Small intestine (tissue), 7 donors: Measurements from ENCODE around the gene PURB. TPM values are rescaled to one million over a fixed set of nuclear protein-coding genes. Genes with fewer than 3 reads are reported as not detected.

Source experiments
- DNase-seq, 2 donors: peaks; one replicate each; pipeline versions ENCODE4 v3.0.0 to v3.0.0-alpha.2; 2013
- FAIRE-seq: peaks from 2 replicates; lab custom pipeline; 2012; peaks lifted over from hg19 to GRCh38; lab: Jason Lieb, UNC
- H3K27ac ChIP-seq, 3 donors: one replicate each; pipeline ENCODE4 v1.5.1; 2013; ENCODE audit warnings: low read length in 2 of 3, mild to moderate bottlenecking in 2 of 3, control low read depth in 1 of 3, inconsistent platforms in 1 of 3, low read depth in 1 of 3, moderate library complexity in 1 of 3
- H3K27me3 ChIP-seq, 3 donors: one replicate each; pipeline ENCODE4 v1.6.1; 2013; ENCODE audit warnings: low read length in 3 of 3, inconsistent platforms in 1 of 3; ENCODE audit not compliant: control insufficient read depth in 3 of 3, insufficient read depth in 3 of 3
- H3K36me3 ChIP-seq, 3 donors: one replicate each; pipeline ENCODE4 v1.6.1; 2013; ENCODE audit warnings: low read length in 3 of 3, inconsistent platforms in 1 of 3, low read depth in 1 of 3, mild to moderate bottlenecking in 1 of 3, moderate library complexity in 1 of 3; ENCODE audit not compliant: control insufficient read depth in 3 of 3, insufficient read depth in 2 of 3
- H3K4me1 ChIP-seq, 3 donors: one replicate each; pipeline ENCODE4 v1.6.1; 2013; ENCODE audit warnings: low read length in 2 of 3, inconsistent platforms in 1 of 3, low read depth in 1 of 3, mild to moderate bottlenecking in 1 of 3, moderate library complexity in 1 of 3; ENCODE audit not compliant: control insufficient read depth in 3 of 3, insufficient read depth in 2 of 3
- H3K4me3 ChIP-seq, 3 donors: one replicate each; pipeline ENCODE4 v1.5.1; 2013; ENCODE audit warnings: low read length in 3 of 3, control low read depth in 1 of 3, inconsistent platforms in 1 of 3, low read depth in 1 of 3, mild to moderate bottlenecking in 1 of 3, moderate library complexity in 1 of 3
- H3K9me3 ChIP-seq, 2 donors: one replicate each; pipeline ENCODE4 v1.6.1; 2013; ENCODE audit warnings: low read depth in 1 of 2, low read length in 1 of 2; ENCODE audit not compliant: control insufficient read depth in 2 of 2, insufficient read depth in 1 of 2
- WGBS, 3 donors: extraction: QIAGEN DNeasy Blood & Tissue Kit; methylation state at CpG; one replicate each; pipeline ENCODE4 v1.1.7; 2013; 5-methylcytosine and 5-hydroxymethylcytosine counted together
- polyA plus RNA-seq, 4 donors: library from polyadenylated mRNA; stranded (reverse) in 3 of 4; unstranded in 1 of 4; fragments of 200-250 nt in 3 of 4; fragments of 120-200 nt in 1 of 4; gene quantifications; one replicate each; pipeline versions ENCODE4 v1.2.1 to v1.2.3, GENCODE V29; 2013
- donor health status: healthy with polysubstance abuse.
- donor health status: control.
- donor health status: control.
- donor health status: Bipolar disorder and iron deficiency.
- donor health status: healthy.

The PURB gene
- polyA plus RNA-seq, 4 donors: 4.1 to 20.9 (median 6.3) TPM

DNA sequence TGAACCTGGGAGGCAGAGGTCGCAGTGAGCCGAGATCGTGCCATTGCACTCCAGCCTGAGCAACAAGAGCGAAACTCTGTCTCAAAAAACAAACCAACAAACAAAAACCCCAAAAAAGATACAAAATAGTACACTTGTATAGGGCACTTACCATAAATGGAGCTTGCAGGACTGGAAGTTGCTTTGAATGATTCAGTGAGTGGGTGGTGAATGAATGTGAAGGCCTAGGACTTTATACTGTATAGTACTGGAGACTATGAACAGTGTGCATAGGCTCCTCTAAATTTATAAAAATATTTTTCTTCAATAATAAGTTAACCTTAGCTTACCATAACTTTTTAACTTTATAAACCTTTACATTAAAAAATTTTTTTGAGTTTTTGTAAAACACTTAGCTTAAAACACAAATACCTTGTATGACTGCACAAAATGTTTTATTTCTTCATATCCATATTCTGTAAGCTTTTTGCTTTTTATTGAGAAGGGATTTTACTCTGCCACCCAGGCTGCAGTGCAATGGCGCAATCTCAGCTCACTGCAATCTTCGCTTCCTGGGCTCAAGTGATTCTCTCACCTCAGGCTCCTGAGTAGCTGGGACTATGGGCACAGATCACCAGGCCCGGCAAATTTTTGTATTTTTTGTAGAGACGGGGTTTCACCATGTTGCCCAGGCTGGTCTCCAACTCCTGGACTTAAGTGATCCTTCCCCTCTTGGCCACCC is 30.5 kb downstream of the PURB start:
- DNase-seq (no peak), FAIRE-seq (no peak)
- Histone ChIP-seq H3K4me1 (no peaks in the 10 kb centered on the region), H3K27ac (no peak overlapping the region), H3K27me3 (no peaks in the 10 kb centered on the region), H3K36me3 (no peaks in the 10 kb centered on the region), H3K9me3 (no peaks in the 10 kb centered on the region), H3K4me3 (no peak overlapping the region)
- WGBS, 3 donors: 91 to 96% (median 92%) methylated on average over 8 of the region's 8 CpGs

DNA sequence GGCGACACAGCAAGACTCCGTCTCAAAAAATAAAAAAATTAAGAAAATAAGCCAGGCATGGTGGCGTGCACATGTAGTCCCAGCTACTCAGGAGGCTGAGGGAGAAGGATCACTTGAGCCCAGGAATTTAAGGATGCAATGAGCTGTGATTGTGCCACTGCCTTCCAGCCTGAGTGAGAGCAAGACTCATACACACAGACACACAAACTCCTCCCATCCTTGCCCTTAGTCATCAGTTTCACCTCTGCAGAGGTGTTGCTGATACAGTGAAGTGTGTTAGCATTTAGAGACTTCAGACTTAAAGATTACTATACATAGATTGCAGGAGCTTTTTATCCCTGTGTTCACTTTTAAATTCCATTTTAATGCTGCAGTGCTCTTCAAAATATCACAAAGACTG is 31.9 kb downstream of the PURB start:
- no peak overlapping the region for H3K4me3 ChIP-seq
- H3K27me3 ChIP-seq: no peaks in the 10 kb centered on the region
- FAIRE-seq (no peak), DNase-seq (peak in 1 of 2 donors; percentile 9)
- 85 to 97% (median 90%) methylated on average over 3 of the region's 3 CpGs for WGBS, 3 donors
- peaks cover 0 to 2% (median 0%) of the 10 kb centered on the region in 3 donors for H3K4me1 ChIP-seq
- H3K27ac ChIP-seq: no peak overlapping the region
- H3K9me3 ChIP-seq: no peaks in the 10 kb centered on the region
- H3K36me3 ChIP-seq: no peaks in the 10 kb centered on the region

DNA sequence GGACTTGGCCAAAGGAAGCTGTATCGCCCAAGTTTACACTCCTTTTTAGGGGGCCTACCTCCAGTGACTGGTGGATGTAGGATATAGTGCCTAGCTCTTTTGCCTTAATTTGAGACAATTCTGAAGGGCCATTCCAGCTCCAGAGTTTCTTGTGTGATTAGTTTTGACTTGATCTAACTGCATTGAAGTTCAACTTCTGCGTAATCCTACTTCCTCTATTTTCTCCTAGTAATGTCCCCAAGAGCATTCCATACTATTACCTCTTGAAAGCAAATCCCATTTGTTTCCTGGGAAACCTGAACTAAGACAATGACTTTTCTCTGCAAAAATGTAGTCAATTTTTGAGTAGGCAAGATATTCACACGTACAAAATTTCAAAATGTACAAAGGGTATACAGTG is 32.7 kb downstream of the PURB start:
- 87 to 92% (median 90%) methylated on average over 3 of the region's 3 CpGs for whole genome bisulfite sequencing, 3 donors
- no peak for FAIRE-seq

DNA sequence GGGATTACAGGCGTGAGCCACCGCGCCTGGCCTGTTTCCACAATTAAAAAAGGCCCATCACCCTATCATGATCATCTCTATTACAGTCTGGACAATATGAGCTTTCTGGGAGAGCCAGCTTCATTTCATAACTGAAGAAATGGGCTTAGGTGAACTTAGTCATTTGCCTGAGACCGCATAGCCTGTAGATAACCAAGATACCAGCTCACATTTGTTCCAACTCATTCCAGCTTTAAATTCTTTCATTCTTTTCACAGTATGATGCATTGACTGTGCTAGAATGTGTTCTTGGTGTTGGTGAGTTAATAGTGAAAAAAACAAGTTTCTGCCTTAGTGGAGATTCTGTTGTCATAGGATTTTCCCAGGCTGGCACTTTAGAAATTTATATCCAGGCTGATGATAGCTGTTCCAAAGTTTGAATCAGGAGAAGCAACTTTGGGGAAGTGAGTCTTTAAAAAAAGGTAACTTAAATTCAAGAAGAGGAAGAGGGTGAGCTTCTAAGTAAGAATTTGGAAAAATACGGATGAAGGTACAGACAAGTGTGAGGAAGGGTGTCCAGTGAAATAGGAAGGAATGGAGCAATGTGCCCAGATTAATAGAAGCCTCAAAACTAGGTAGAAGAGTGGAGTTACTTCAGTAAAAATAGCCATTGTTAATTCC is 35.3 kb downstream of the PURB start:
- DNase-seq (no peak), FAIRE-seq (no peak)
- no peak overlapping the region for H3K27ac ChIP-seq
- 82 to 90% (median 89%) methylated on average over 5 of the region's 5 CpGs for WGBS, 3 donors
- H3K9me3 ChIP-seq: no peaks in the 10 kb centered on the region
- H3K4me1 ChIP-seq: peaks cover 0 to 2% (median 0%) of the 10 kb centered on the region in 3 donors
- H3K36me3 ChIP-seq: no peaks in the 10 kb centered on the region
- no peak overlapping the region for H3K4me3 ChIP-seq
- H3K27me3 ChIP-seq: no peaks in the 10 kb centered on the region

More for the DNA sequence above, 32.7 kb downstream of the PURB start:
- no peaks in the 10 kb centered on the region for H3K9me3 ChIP-seq
- H3K4me1 ChIP-seq: peaks cover 0 to 2% (median 0%) of the 10 kb centered on the region in 3 donors
- no peak overlapping the region for H3K4me3 ChIP-seq
- H3K36me3 ChIP-seq: no peaks in the 10 kb centered on the region
- H3K27me3 ChIP-seq: no peaks in the 10 kb centered on the region
- no peak for DNase-seq
- no peak overlapping the region for H3K27ac ChIP-seq

DNA sequence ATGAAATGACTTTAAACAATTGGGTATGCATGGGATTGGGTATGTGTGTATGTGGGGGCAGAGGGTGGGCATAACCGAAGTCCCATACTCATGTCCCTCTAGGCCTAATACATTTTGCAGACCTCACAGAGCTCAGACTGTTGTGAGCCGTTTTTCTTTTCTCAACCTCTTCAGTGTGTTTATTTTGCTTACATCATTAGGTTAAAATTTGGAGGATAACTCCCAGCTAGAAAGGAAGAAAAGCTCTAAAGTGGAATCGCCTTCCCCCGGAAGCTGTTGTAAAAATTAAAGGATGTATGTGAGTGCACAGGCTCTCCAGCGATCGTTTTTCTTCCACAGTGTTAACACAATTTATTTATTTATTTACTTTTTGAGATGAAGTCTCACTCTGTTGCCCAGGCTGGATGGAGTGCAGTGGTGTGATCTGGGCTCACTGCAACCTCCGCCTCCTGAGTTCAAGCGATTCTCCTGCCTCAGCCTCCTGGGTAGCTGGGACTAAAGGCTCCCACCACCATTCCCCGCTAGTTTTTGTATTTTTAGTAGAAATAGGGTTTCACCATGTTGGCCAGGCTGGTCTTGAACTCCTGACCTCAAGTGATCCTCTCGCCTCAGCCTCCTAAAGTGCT is 36.0 kb downstream of the PURB start:
- Histone ChIP-seq H3K27ac (no peak overlapping the region), H3K9me3 (no peaks in the 10 kb centered on the region), H3K4me3 (peak overlapping the region in 1 of 3 donors; percentile 5), H3K27me3 (no peaks in the 10 kb centered on the region), H3K4me1 (peaks cover 0 to 2% (median 0%) of the 10 kb centered on the region in 3 donors), H3K36me3 (peaks cover 0 to 1% (median 0%) of the 10 kb centered on the region in 3 donors)
- WGBS, 3 donors: 69 to 83% (median 76%) methylated on average over 10 of the region's 10 CpGs
- FAIRE-seq (no peak), DNase-seq (no peak)

DNA sequence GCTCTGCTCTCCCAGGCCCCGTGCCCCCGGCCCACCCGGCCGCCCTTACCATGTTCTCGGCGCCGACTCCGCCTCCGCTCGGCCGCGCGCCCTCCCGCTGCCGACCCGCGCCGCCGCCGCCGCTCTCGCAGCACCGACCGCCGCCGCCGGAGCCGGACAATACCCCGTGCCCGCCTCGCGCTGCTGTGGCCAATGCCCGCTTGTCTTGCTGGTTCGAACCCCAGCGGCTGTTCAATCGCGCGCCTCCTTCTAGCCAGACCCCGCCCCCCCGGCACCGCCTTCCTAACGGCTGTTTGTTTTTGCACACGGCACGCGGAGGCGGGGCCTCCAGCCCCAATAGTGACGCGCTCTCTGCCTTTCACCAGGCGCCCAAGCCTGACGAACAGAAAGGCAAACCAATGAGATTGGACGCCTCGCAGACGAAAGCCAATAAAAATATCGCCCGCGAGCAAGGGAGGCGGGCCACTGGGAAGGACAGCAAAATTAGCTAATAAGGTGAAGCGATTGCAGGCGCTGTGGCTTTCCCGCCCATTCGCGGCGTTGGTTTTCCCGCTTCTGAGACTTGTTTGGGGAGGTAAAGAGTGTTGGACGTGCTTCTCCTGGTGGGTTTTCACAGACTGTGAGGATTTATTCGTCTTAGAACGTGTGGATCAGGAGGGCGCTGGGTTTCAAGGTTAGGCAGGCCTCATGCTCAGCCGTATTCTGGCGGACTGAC is 37.3 kb downstream of the PURB start, which contains the start of gene H2AZ2:
Gene H2AZ2 (minus strand): TSS at position 168 of the 715 bp plus-strand sequence. CDS start 116 bp downstream, at position 52.
- H3K27ac ChIP-seq: peak within 1 kb of the TSS; percentile 93 to 99 (median 97)
- peaks cover 0 to 5% (median 0%) of the 10 kb centered on the region in 3 donors for H3K36me3 ChIP-seq
- peaks cover 0 to 2% (median 0%) of the 10 kb centered on the region in 3 donors for H3K4me1 ChIP-seq
- no peaks in the 10 kb centered on the region for H3K27me3 ChIP-seq
- no peaks in the 10 kb centered on the region for H3K9me3 ChIP-seq
- DNase-seq (peak; percentile 100), FAIRE-seq (peak; percentile 19)
- peak within 1 kb of the TSS; percentile 62 to 89 (median 75) for H3K4me3 ChIP-seq
- 0 to 1% (median 0%) methylated on average over 53 to 70 of the region's 70 CpGs for WGBS, 3 donors

DNA sequence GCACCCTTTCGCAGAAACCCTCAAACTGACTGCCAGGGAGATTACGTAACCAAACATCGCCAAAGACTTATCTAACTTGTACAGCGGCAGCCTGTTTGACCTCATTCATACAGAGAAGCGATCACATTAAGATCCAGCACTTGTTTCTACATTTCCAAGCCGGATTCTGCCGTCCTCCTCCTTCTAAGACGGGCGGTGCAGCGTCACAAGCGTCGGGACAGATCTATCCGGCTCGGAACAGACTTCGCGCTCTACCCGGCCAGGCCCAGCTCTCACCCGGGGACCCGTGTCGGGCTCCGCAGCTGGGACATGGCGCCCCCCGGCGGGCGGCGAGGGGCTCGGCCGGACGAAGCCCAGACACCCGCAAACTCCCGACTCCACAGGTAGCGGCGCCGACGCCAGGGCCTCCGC is 37.8 kb downstream of the PURB start:
- Histone ChIP-seq H3K9me3 (no peaks in the 10 kb centered on the region), H3K36me3 (peaks cover 0 to 9% (median 0%) of the 10 kb centered on the region in 3 donors), H3K4me3 (peak overlapping the region; percentile 62 to 89 (median 75)), H3K4me1 (peaks cover 0 to 2% (median 0%) of the 10 kb centered on the region in 3 donors), H3K27ac (peak overlapping the region; percentile 93 to 99 (median 97)), H3K27me3 (no peaks in the 10 kb centered on the region)
- FAIRE-seq: no peak
- DNase-seq: peak; percentile 87 to 95
- WGBS, 3 donors: 0% methylated on average over 30 to 36 of the region's 36 CpGs
